Sigmoid colon (tissue), 7 donors: Measurements from ENCODE around the gene TRIM24. TPM values are rescaled to one million over a fixed set of nuclear protein-coding genes. Genes with fewer than 3 reads are reported as not detected.

Experiments
- DNase-seq: peaks from one replicate; pipeline ENCODE4 v3.0.0-alpha.2; 2019
- H3K27ac ChIP-seq, 4 donors: fragments of 200-600 bp; sonication (generic); one replicate each; pipeline ENCODE4 v1.5.1; 2016 to 2019; ENCODE audit warnings: mild to moderate bottlenecking in 1 of 4
- H3K27me3 ChIP-seq, 3 donors: fragments of 200-600 bp; sonication (generic); one replicate each; pipeline ENCODE4 v1.5.1; 2019; ENCODE audit warnings: mild to moderate bottlenecking in 1 of 3
- H3K36me3 ChIP-seq, 4 donors: fragments of 200-600 bp; sonication (generic); one replicate each; pipeline ENCODE4 v1.5.1; 2016 to 2019
- H3K4me1 ChIP-seq, 4 donors: fragments of 200-600 bp; sonication (generic); one replicate each; pipeline ENCODE4 v1.5.1; 2017 to 2019
- H3K4me3 ChIP-seq, 4 donors: fragments of 200-600 bp; sonication (generic); one replicate each; pipeline ENCODE4 v1.5.1; 2017 to 2019; ENCODE audit warnings: mild to moderate bottlenecking in 2 of 4, moderate library complexity in 1 of 4
- H3K9me3 ChIP-seq, 4 donors: fragments of 200-600 bp in 3 of 4; sonication (generic) in 3 of 4; one replicate each; pipeline versions ENCODE4 v1.5.1 to v1.6.1; 2013 to 2019
- CTCF ChIP-seq, 4 experiments: fragments of 450-650 bp in 3 of 4; fragments of 200-600 bp in 1 of 4; IDR thresholded peaks; one replicate each; pipeline ENCODE4 v1.5.1; 2016 to 2019; ENCODE audit warnings: antibody characterized with exemption in 4 of 4, mild to moderate bottlenecking in 3 of 4, moderate library complexity in 2 of 4
- EP300 ChIP-seq, 4 donors: sonication (generic); formaldehyde crosslinking; IDR thresholded peaks; one replicate each; pipeline ENCODE4 v1.6.1; 2017; ENCODE audit warnings: antibody characterized with exemption in 4 of 4
- POLR2A ChIP-seq, 2 donors: fragments of 450-650 bp; IDR thresholded peaks; one replicate each; pipeline ENCODE4 v1.6.1; 2016; ENCODE audit warnings: antibody characterized with exemption in 2 of 2, mild to moderate bottlenecking in 2 of 2, moderate library complexity in 2 of 2
- POLR2AphosphoS5 ChIP-seq, 4 donors: sonication (generic); formaldehyde crosslinking; IDR thresholded peaks; one replicate each; pipeline ENCODE4 v1.6.1; 2017; ENCODE audit warnings: antibody characterized with exemption in 4 of 4
- WGBS, 2 donors: extraction: QIAGEN DNeasy Blood & Tissue Kit; methylation state at CpG; one replicate each; pipeline ENCODE4 v1.1.7; 2013; 5-methylcytosine and 5-hydroxymethylcytosine counted together
- intact Hi-C: fragments of 100-400 bp; cut with DNase I; formaldehyde crosslinking; loops from one replicate; pipeline ENCODE4 v1.15.1; 2023
- polyA plus RNA-seq, 3 donors: library from polyadenylated mRNA; stranded (reverse); fragments of 200-250 nt; gene quantifications; one replicate each; pipeline ENCODE4 v1.2.3, GENCODE V29; 2013
- total RNA-seq, 4 donors: library from RNA; depleted of rRNA; stranded (reverse); fragments of >200 nt; gene quantifications; one replicate each; pipeline ENCODE4 v1.1.0, GENCODE V29; 2016
- donor health status: healthy with polysubstance abuse.
- donor health status: Bipolar disorder and iron deficiency.
- donor health status: healthy.

The TRIM24 gene
- total and polyA plus RNA-seq, 7 donors = 6.0 to 13.2 (median 11.4) TPM

GRCh38 chr7:138546829-138547228, 86.8 kb downstream of the TRIM24 start:
- H3K36me3 ChIP-seq = peaks cover 0 to 38% (median 6%) of the 10 kb centered on the region in 4 donors
- 95 to 99% methylated on average over 2 of the region's 2 CpGs for WGBS, 2 donors

GRCh38 chr7:138549082-138549481, 89.0 kb downstream of the TRIM24 start:
- no peak for DNase-seq
- WGBS, 2 donors = 95 to 97% methylated on average over 1 of the region's 1 CpG
- TF ChIP-seq POLR2A (IDR thresholded peaks at IDR 0.05) = no peak
- TF ChIP-seq CTCF (IDR thresholded peaks at IDR 0.05) = no peak
- TF ChIP-seq POLR2AphosphoS5 (IDR thresholded peaks at IDR 0.05) = no peak
- no peak for TF ChIP-seq EP300 (IDR thresholded peaks at IDR 0.05)
- Histone ChIP-seq H3K9me3 (no peaks in the 10 kb centered on the region), H3K36me3 (peaks cover 0 to 50% (median 22%) of the 10 kb centered on the region in 4 donors), H3K27ac (no peak overlapping the region), H3K4me1 (no peaks in the 10 kb centered on the region), H3K4me3 (no peak overlapping the region), H3K27me3 (no peaks in the 10 kb centered on the region)
- intact Hi-C loops = no loop called here

More at GRCh38 chr7:138546829-138547228, 86.8 kb downstream of the TRIM24 start:
- Histone ChIP-seq H3K27ac (no peak overlapping the region), H3K4me1 (no peaks in the 10 kb centered on the region), H3K27me3 (no peaks in the 10 kb centered on the region), H3K9me3 (no peaks in the 10 kb centered on the region), H3K4me3 (no peak overlapping the region)
- intact Hi-C loops = no loop called here
- no peak for DNase-seq
- no peak for TF ChIP-seq POLR2A (IDR thresholded peaks at IDR 0.05)
- no peak for TF ChIP-seq EP300 (IDR thresholded peaks at IDR 0.05)
- TF ChIP-seq POLR2AphosphoS5 (IDR thresholded peaks at IDR 0.05) = no peak
- no peak for TF ChIP-seq CTCF (IDR thresholded peaks at IDR 0.05)

GRCh38 chr7:138550337-138550736, 90.3 kb downstream of the TRIM24 start:
- Histone ChIP-seq H3K4me3 (no peak overlapping the region), H3K27me3 (no peaks in the 10 kb centered on the region), H3K36me3 (peaks cover 0 to 59% (median 31%) of the 10 kb centered on the region in 4 donors), H3K9me3 (peaks cover 0 to 4% (median 1%) of the 10 kb centered on the region in 4 donors), H3K4me1 (no peaks in the 10 kb centered on the region), H3K27ac (no peak overlapping the region)
- 96% methylated on average over 3 of the region's 3 CpGs for WGBS, 2 donors
- TF ChIP-seq EP300 (IDR thresholded peaks at IDR 0.05) (no peak), POLR2A (IDR thresholded peaks at IDR 0.05) (no peak), POLR2AphosphoS5 (IDR thresholded peaks at IDR 0.05) (no peak), CTCF (IDR thresholded peaks at IDR 0.05) (no peak)
- no peak for DNase-seq
- intact Hi-C loops = no loop called here

- Histone ChIP-seq H3K9me3 (peaks cover 0 to 7% (median 3%) of the 10 kb centered on the region in 4 donors), H3K4me3 (no peak overlapping the region)
Measured at GRCh38 chr7:138551102-138551501, 91.0 kb downstream of the TRIM24 start.

More at GRCh38 chr7:138551102-138551501, 91.0 kb downstream of the TRIM24 start:
- no peak overlapping the region for H3K27ac ChIP-seq
- 96 to 97% methylated on average over 3 of the region's 3 CpGs for WGBS, 2 donors
- TF ChIP-seq CTCF (IDR thresholded peaks at IDR 0.05) = no peak
- TF ChIP-seq EP300 (IDR thresholded peaks at IDR 0.05) = no peak
- no peak for TF ChIP-seq POLR2A (IDR thresholded peaks at IDR 0.05)
- H3K36me3 ChIP-seq = peaks cover 0 to 64% (median 38%) of the 10 kb centered on the region in 4 donors
- DNase-seq = no peak
- intact Hi-C loops = no loop called here
- no peaks in the 10 kb centered on the region for H3K27me3 ChIP-seq
- no peaks in the 10 kb centered on the region for H3K4me1 ChIP-seq
